Astrocyte (in vitro differentiated cells and primary cell): Measurements from ENCODE around the gene CFL1. TPM values are rescaled to one million over a fixed set of nuclear protein-coding genes. Genes with fewer than 3 reads are reported as not detected.
"Not testable (repeated sequence)": the region's sequence is repeated elsewhere in the genome, so short reads cannot be mapped to it uniquely, and the experiment has no call there.

Source experiments
- DNase-seq: peaks from one replicate; pipeline ENCODE4 v3.0.0-alpha.2; 2010; ENCODE audit warnings: low read depth
- FAIRE-seq: peaks from 2 replicates; lab custom pipeline; 2011; peaks lifted over from hg19 to GRCh38; lab: Jason Lieb, UNC
- H2AFZ ChIP-seq: 2 replicates; pipeline ENCODE4 v1.6.0; 2012; ENCODE audit warnings: low read depth, low read length, inconsistent platforms
- H3K27ac ChIP-seq: 2 replicates; pipeline ENCODE4 v1.5.1; 2011; ENCODE audit warnings: low read depth, low read length, inconsistent platforms
- H3K27me3 ChIP-seq: 2 replicates; pipeline ENCODE4 v1.6.0; 2011; ENCODE audit warnings: low read length, inconsistent platforms; ENCODE audit not compliant: insufficient read depth
- H3K36me3 ChIP-seq: 2 replicates; pipeline ENCODE4 v1.5.1; 2011; ENCODE audit warnings: low read length, inconsistent platforms; ENCODE audit not compliant: insufficient read depth
- H3K4me1 ChIP-seq: 2 replicates; pipeline ENCODE4 v1.5.1; 2011; ENCODE audit warnings: low read length, inconsistent platforms; ENCODE audit not compliant: insufficient read depth
- H3K4me2 ChIP-seq: 2 replicates; pipeline ENCODE4 v1.6.0; 2012; ENCODE audit warnings: low read length, inconsistent platforms
- H3K4me3 ChIP-seq: 2 replicates; pipeline ENCODE4 v1.5.1; 2011; ENCODE audit warnings: low read depth, mild to moderate bottlenecking, low read length, inconsistent platforms; ENCODE audit not compliant: insufficient read depth
- H3K79me2 ChIP-seq: 2 replicates; pipeline ENCODE4 v1.6.0; 2012; ENCODE audit warnings: mild to moderate bottlenecking, low read length, inconsistent platforms; ENCODE audit not compliant: insufficient read depth
- H3K9ac ChIP-seq: 2 replicates; pipeline ENCODE4 v1.6.0; 2012; ENCODE audit warnings: mild to moderate bottlenecking, low read length, inconsistent platforms
- H3K9me3 ChIP-seq: 2 replicates; pipeline ENCODE4 v1.5.1; 2012; ENCODE audit warnings: low read depth, mild to moderate bottlenecking, low read length, inconsistent platforms; ENCODE audit not compliant: insufficient read depth
- H4K20me1 ChIP-seq: 2 replicates; pipeline ENCODE4 v1.6.0; 2012; ENCODE audit warnings: low read length, inconsistent platforms; ENCODE audit not compliant: insufficient read depth
- H3K27ac Mint-ChIP-seq: one replicate; pipeline ENCODE4 v1.8.0; 2021; ENCODE audit warnings: mild to moderate bottlenecking, mixed read lengths; ENCODE audit not compliant: unreplicated experiment
- H3K27me3 Mint-ChIP-seq: one replicate; pipeline ENCODE4 v1.8.0; 2021; ENCODE audit warnings: low read depth, mixed read lengths; ENCODE audit not compliant: unreplicated experiment
- H3K36me3 Mint-ChIP-seq: one replicate; pipeline ENCODE4 v1.8.0; 2021; ENCODE audit warnings: low read depth, mixed read lengths; ENCODE audit not compliant: unreplicated experiment
- H3K4me1 Mint-ChIP-seq: one replicate; pipeline ENCODE4 v1.8.0; 2021; ENCODE audit warnings: low read depth, mixed read lengths; ENCODE audit not compliant: unreplicated experiment
- H3K4me3 Mint-ChIP-seq: one replicate; pipeline ENCODE4 v1.8.0; 2021; ENCODE audit warnings: mild to moderate bottlenecking, moderate library complexity, mixed read lengths; ENCODE audit not compliant: unreplicated experiment
- H3K9me3 Mint-ChIP-seq: one replicate; pipeline ENCODE4 v1.8.0; 2021; ENCODE audit warnings: mild to moderate bottlenecking, mixed read lengths; ENCODE audit not compliant: unreplicated experiment
- EZH2 ChIP-seq: IDR thresholded peaks from 2 replicates; pipeline ENCODE4 v1.6.1; 2012; ENCODE audit warnings: mild to moderate bottlenecking, low read length, inconsistent platforms; ENCODE audit not compliant: insufficient read depth
- total RNA-seq: library from RNA; stranded (reverse); gene quantifications from 2 replicates; pipeline ENCODE4 v1.2.1, GENCODE V29; 2021
- TF ChIP-seq, protein P1 (sequence below): IDR thresholded peaks from 2 replicates; pipeline ENCODE4 v1.5.1; 2011; ENCODE audit warnings: low read depth, mild to moderate bottlenecking, inconsistent platforms, low read length, moderate library complexity; ENCODE audit not compliant: insufficient read depth

Gene CFL1
- total RNA-seq, 1 donor from 2014 or later = 1,931 TPM

DNA sequence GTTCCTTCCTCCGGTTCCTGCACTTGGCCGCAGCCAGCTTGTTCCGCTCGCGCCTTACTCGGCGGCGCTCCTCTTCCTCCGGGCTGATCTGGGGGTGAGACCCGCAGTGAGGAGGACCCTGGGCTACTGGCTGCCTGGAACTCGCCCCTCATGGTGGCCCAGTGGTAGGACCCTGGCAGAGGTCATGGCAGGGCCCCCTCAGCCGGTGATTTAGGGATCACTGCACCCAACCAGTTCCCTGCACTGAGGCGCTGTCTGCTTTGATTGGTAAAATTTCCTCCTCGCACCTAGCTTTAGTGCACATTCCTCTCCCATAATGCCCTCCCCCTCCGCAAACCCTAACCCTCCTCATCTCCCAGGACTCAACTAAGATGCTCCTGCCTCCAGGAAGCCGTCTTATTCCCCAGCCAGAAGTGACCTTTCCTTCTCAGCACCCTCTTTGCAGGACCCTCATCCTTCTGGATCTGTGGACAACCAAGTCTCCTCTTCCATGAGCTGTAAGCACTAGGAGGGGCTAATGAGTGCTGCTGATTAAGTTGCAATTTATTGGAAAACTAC lies 36.1 kb upstream of the CFL1 start:
- DNase-seq (no peak), FAIRE-seq (no peak)
- Histone ChIP-seq H3K4me2 (peak overlapping the region; percentile 99), H3K27ac (no peak overlapping the region), H2AFZ (no peak overlapping the region), H4K20me1 (peaks cover 81% of the 10 kb centered on the region), H3K4me3 (no peak overlapping the region), H3K9me3 (no peaks in the 10 kb centered on the region), H3K36me3 (peaks cover 26% of the 10 kb centered on the region), H3K4me1 (peaks cover 73% of the 10 kb centered on the region), H3K9ac (peak overlapping the region; percentile 19), H3K79me2 (peaks cover 80% of the 10 kb centered on the region), H3K27me3 (no peaks in the 10 kb centered on the region)
- H3K4me1 Mint-ChIP-seq = peaks cover 30% of the 10 kb centered on the region
- H3K36me3 Mint-ChIP-seq = peaks cover 14% of the 10 kb centered on the region
- H3K9me3 Mint-ChIP-seq = no peaks in the 10 kb centered on the region
- TF ChIP-seq EZH2 = no peak
- TF ChIP-seq, protein P1, sequence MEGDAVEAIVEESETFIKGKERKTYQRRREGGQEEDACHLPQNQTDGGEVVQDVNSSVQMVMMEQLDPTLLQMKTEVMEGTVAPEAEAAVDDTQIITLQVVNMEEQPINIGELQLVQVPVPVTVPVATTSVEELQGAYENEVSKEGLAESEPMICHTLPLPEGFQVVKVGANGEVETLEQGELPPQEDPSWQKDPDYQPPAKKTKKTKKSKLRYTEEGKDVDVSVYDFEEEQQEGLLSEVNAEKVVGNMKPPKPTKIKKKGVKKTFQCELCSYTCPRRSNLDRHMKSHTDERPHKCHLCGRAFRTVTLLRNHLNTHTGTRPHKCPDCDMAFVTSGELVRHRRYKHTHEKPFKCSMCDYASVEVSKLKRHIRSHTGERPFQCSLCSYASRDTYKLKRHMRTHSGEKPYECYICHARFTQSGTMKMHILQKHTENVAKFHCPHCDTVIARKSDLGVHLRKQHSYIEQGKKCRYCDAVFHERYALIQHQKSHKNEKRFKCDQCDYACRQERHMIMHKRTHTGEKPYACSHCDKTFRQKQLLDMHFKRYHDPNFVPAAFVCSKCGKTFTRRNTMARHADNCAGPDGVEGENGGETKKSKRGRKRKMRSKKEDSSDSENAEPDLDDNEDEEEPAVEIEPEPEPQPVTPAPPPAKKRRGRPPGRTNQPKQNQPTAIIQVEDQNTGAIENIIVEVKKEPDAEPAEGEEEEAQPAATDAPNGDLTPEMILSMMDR = no peak
- no peak overlapping the region for H3K27ac Mint-ChIP-seq
- H3K4me3 Mint-ChIP-seq = no peak overlapping the region
- H3K27me3 Mint-ChIP-seq = no peaks in the 10 kb centered on the region

DNA sequence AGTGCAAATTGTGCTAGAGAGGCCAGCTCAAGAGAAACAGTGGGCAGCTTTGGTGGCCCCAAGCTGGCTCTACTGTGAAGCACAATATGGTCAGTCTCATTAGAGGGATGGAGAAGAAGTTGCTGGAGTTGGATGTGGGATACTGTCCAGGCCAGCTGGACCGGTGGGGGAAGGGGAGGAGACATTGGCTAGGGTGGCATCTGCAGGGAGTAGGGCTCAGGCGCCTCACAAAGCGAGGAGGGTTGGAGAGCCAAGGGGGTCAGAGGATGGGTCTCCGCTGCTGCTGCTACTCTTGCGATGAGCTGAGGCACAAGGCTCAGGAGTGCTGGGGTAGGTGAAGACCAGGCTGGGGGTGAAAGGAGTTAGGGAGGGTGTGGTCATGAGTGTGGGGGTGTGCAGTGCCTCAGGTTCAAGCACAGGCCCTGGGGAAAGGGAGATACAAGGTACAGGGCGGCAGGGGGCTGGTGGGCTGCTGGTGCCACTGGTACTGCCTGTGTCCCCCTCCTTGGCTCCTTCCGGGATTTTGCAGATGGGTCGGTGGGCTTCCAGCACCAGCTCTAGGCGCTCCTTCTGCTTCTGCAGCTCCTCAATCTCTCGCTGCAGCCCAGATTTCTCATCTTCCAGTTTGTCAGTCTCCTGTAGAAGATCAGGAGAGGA lies 34.8 kb upstream of the CFL1 start:
- no peaks in the 10 kb centered on the region for H3K9me3 Mint-ChIP-seq
- FAIRE-seq (no peak), DNase-seq (no peak)
- Histone ChIP-seq H2AFZ (no peak overlapping the region), H3K27me3 (no peaks in the 10 kb centered on the region), H3K79me2 (peaks cover 71% of the 10 kb centered on the region), H4K20me1 (peaks cover 70% of the 10 kb centered on the region), H3K27ac (no peak overlapping the region), H3K4me2 (peak overlapping the region; percentile 99), H3K9ac (peak overlapping the region; percentile 79), H3K4me1 (peaks cover 74% of the 10 kb centered on the region), H3K4me3 (no peak overlapping the region), H3K36me3 (peaks cover 26% of the 10 kb centered on the region), H3K9me3 (no peaks in the 10 kb centered on the region)
- peaks cover 33% of the 10 kb centered on the region for H3K4me1 Mint-ChIP-seq
- H3K36me3 Mint-ChIP-seq = peaks cover 14% of the 10 kb centered on the region
- H3K27ac Mint-ChIP-seq = peak overlapping the region; percentile 86
- no peaks in the 10 kb centered on the region for H3K27me3 Mint-ChIP-seq
- H3K4me3 Mint-ChIP-seq = peak overlapping the region; percentile 81
- no peak for TF ChIP-seq EZH2
- TF ChIP-seq, protein P1 = no peak

DNA sequence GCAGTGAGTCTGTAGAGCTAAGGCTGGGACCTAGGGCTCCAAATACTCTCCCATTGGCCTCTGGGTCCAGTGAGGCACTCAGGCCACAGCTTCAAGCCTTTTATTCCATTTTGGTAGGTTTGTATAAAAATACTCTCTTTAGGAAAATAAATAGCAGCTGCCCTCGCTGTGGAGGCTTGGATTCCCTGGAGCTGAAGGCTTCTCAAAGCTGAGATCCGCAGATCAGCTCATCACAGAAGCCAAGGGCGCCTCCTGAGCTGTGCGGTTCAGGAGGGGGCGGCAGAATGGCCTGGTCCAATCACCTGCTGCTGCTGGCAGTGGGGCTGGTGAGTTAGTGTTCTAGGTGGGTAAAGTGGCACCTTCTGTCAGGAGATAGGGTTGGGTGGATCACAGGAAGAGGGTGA lies 34.2 kb upstream of the CFL1 start:
- peaks cover 74% of the 10 kb centered on the region for H3K4me1 ChIP-seq
- H3K4me3 ChIP-seq = peak overlapping the region; percentile 60
- not testable (repeated sequence) for H3K27ac ChIP-seq, H3K9me3 Mint-ChIP-seq, FAIRE-seq, H3K27me3 Mint-ChIP-seq, H2AFZ ChIP-seq, H3K27me3 ChIP-seq, H3K9me3 ChIP-seq, DNase-seq
- H3K36me3 ChIP-seq = peaks cover 26% of the 10 kb centered on the region
- peaks cover 32% of the 10 kb centered on the region for H3K4me1 Mint-ChIP-seq
- peak overlapping the region; percentile 26 for H3K27ac Mint-ChIP-seq
- peak overlapping the region; percentile 79 for H3K9ac ChIP-seq
- H3K4me3 Mint-ChIP-seq = peak overlapping the region; percentile 81
- H3K4me2 ChIP-seq = peak overlapping the region; percentile 99
- H3K79me2 ChIP-seq = peaks cover 71% of the 10 kb centered on the region
- H4K20me1 ChIP-seq = peaks cover 69% of the 10 kb centered on the region
- H3K36me3 Mint-ChIP-seq = peaks cover 14% of the 10 kb centered on the region
